ENCODE measurements around the gene TMEM184B. TPM values are rescaled to one million over a fixed set of nuclear protein-coding genes. Genes with fewer than 3 reads are reported as not detected.

Gene TMEM184B
- total RNA-seq, 1 donor from 2014 or later: 121 TPM

- H3K36me3 Mint-ChIP-seq (ENCODE audit: low read depth): peaks cover 6% of the 10 kb centered on the region
- peak overlapping the region; percentile 85 for H3K27ac Mint-ChIP-seq (ENCODE audit: unreplicated experiment)
- no peak for DNase-seq (ENCODE audit: low spot score)
- TF ChIP-seq CTCF (IDR thresholded peaks at IDR 0.05): no peak
- no peaks in the 10 kb centered on the region for H3K9me3 Mint-ChIP-seq (ENCODE audit: low read depth)
- H3K27me3 Mint-ChIP-seq (ENCODE audit: low read depth): no peaks in the 10 kb centered on the region
- peaks cover 64% of the 10 kb centered on the region for H3K4me1 Mint-ChIP-seq (ENCODE audit: low read depth)
- H3K4me3 Mint-ChIP-seq (ENCODE audit: unreplicated experiment): no peak overlapping the region
Measured at GRCh38 chr22:38258895-38259294, 13.9 kb downstream of the TMEM184B start.

GRCh38 chr22:38257650-38258250 is 15.1 kb downstream of the TMEM184B start:
- Mint-ChIP-seq H3K27ac (ENCODE audit: unreplicated experiment) (peak overlapping the region; percentile 92), H3K4me3 (ENCODE audit: unreplicated experiment) (peak overlapping the region; percentile 48), H3K9me3 (ENCODE audit: low read depth) (no peaks in the 10 kb centered on the region), H3K36me3 (ENCODE audit: low read depth) (peaks cover 2% of the 10 kb centered on the region), H3K27me3 (ENCODE audit: low read depth) (no peaks in the 10 kb centered on the region), H3K4me1 (ENCODE audit: low read depth) (peaks cover 58% of the 10 kb centered on the region)
- no peak for DNase-seq (ENCODE audit: low spot score)
- TF ChIP-seq CTCF (IDR thresholded peaks at IDR 0.05): no peak

- TF ChIP-seq CTCF (IDR thresholded peaks at IDR 0.05): no peak
- peak overlapping the region; percentile 48 for H3K4me3 Mint-ChIP-seq (ENCODE audit: unreplicated experiment)
- no peaks in the 10 kb centered on the region for H3K27me3 Mint-ChIP-seq (ENCODE audit: low read depth)
- H3K36me3 Mint-ChIP-seq (ENCODE audit: low read depth): peaks cover 2% of the 10 kb centered on the region
- H3K27ac Mint-ChIP-seq (ENCODE audit: unreplicated experiment): peak overlapping the region; percentile 92
- DNase-seq (ENCODE audit: low spot score): no peak
- no peaks in the 10 kb centered on the region for H3K9me3 Mint-ChIP-seq (ENCODE audit: low read depth)
- H3K4me1 Mint-ChIP-seq (ENCODE audit: low read depth): peaks cover 55% of the 10 kb centered on the region
Measured at GRCh38 chr22:38257181-38257580, 15.6 kb downstream of the TMEM184B start.

- H3K36me3 Mint-ChIP-seq (ENCODE audit: low read depth): peaks cover 2% of the 10 kb centered on the region
- DNase-seq (ENCODE audit: low spot score): no peak
- no peaks in the 10 kb centered on the region for H3K27me3 Mint-ChIP-seq (ENCODE audit: low read depth)
- peak overlapping the region; percentile 50 for H3K27ac Mint-ChIP-seq (ENCODE audit: unreplicated experiment)
- peaks cover 43% of the 10 kb centered on the region for H3K4me1 Mint-ChIP-seq (ENCODE audit: low read depth)
- H3K9me3 Mint-ChIP-seq (ENCODE audit: low read depth): no peaks in the 10 kb centered on the region
- TF ChIP-seq CTCF (IDR thresholded peaks at IDR 0.05): no peak
- no peak overlapping the region for H3K4me3 Mint-ChIP-seq (ENCODE audit: unreplicated experiment)
Measured at GRCh38 chr22:38255697-38256096, 17.1 kb downstream of the TMEM184B start.

- H3K4me1 Mint-ChIP-seq (ENCODE audit: low read depth): peaks cover 20% of the 10 kb centered on the region
- TF ChIP-seq CTCF (IDR thresholded peaks at IDR 0.05): no peak
- H3K36me3 Mint-ChIP-seq (ENCODE audit: low read depth): peaks cover 10% of the 10 kb centered on the region
- no peak overlapping the region for H3K4me3 Mint-ChIP-seq (ENCODE audit: unreplicated experiment)
- no peaks in the 10 kb centered on the region for H3K27me3 Mint-ChIP-seq (ENCODE audit: low read depth)
- no peak overlapping the region for H3K27ac Mint-ChIP-seq (ENCODE audit: unreplicated experiment)
- no peak for DNase-seq (ENCODE audit: low spot score)
- no peaks in the 10 kb centered on the region for H3K9me3 Mint-ChIP-seq (ENCODE audit: low read depth)
Measured at GRCh38 chr22:38251341-38251692, 21.5 kb downstream of the TMEM184B start.

All from chondrocyte (in vitro differentiated cells).